ENCODE results near the gene FBXO22.

DNA sequence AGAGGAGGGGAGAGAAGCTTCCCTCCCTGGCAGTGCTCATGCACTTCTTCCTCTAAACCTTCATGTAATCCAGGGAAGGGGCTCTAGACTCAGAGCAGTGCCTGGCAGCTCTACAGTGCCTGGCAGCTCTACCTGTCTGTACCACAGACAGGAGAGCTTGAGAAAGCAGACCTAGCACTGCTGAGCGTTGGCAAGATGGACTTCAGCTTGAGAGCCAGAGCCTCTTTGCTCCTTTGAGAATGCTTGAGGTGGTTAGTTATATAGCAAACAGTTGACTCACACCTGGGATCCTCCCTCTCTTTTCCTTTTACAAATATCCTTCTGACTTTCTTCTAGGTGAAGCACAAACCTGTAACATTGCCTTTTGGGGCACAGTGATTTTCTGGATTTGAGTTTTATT lies 20.9 kb downstream of the FBXO22 start:
- TF ChIP-seq, protein P1, sequence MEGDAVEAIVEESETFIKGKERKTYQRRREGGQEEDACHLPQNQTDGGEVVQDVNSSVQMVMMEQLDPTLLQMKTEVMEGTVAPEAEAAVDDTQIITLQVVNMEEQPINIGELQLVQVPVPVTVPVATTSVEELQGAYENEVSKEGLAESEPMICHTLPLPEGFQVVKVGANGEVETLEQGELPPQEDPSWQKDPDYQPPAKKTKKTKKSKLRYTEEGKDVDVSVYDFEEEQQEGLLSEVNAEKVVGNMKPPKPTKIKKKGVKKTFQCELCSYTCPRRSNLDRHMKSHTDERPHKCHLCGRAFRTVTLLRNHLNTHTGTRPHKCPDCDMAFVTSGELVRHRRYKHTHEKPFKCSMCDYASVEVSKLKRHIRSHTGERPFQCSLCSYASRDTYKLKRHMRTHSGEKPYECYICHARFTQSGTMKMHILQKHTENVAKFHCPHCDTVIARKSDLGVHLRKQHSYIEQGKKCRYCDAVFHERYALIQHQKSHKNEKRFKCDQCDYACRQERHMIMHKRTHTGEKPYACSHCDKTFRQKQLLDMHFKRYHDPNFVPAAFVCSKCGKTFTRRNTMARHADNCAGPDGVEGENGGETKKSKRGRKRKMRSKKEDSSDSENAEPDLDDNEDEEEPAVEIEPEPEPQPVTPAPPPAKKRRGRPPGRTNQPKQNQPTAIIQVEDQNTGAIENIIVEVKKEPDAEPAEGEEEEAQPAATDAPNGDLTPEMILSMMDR (IDR thresholded peaks at IDR 0.05; ENCODE audit: poor library complexity): no peak
- TF ChIP-seq EZH2phosphoT487 (IDR thresholded peaks at IDR 0.05; ENCODE audit: low read depth, severe bottlenecking, unreplicated experiment): no peak

Measured in hepatocyte (in vitro differentiated cells).